H9 (cell line): ENCODE results near the gene RANBP3. TPM values are rescaled to one million over a fixed set of nuclear protein-coding genes. Genes with fewer than 3 reads are reported as not detected.

Source experiments
- DNase-seq: peaks from one replicate; pipeline ENCODE4 v3.0.0-alpha.2; 2017
- H2AFZ ChIP-seq: one replicate; pipeline ENCODE4 v1.6.1; 2013; ENCODE audit warnings: mild to moderate bottlenecking, low read length, control low read depth, moderate library complexity
- H2AK5ac ChIP-seq: 2 replicates; pipeline ENCODE4 v1.6.1; 2013; ENCODE audit warnings: low read length, control low read depth, mixed read lengths; ENCODE audit not compliant: insufficient read length
- H2BK120ac ChIP-seq: one replicate; pipeline ENCODE4 v1.6.1; 2013; ENCODE audit warnings: low read depth, mild to moderate bottlenecking, low read length, control low read depth, inconsistent platforms; ENCODE audit not compliant: poor library complexity, severe bottlenecking
- H2BK12ac ChIP-seq: 2 replicates; pipeline ENCODE4 v1.6.1; 2013; ENCODE audit warnings: low read length, control low read depth, mixed read lengths, low read depth; ENCODE audit not compliant: insufficient read length
- H2BK15ac ChIP-seq: 2 replicates; pipeline ENCODE4 v1.6.1; 2013; ENCODE audit warnings: low read depth, low read length, control low read depth
- H2BK20ac ChIP-seq: one replicate; pipeline ENCODE4 v1.6.1; 2013; ENCODE audit warnings: low read depth, mild to moderate bottlenecking, low read length, control low read depth, inconsistent platforms; ENCODE audit not compliant: poor library complexity, severe bottlenecking
- H2BK5ac ChIP-seq: 2 replicates; pipeline ENCODE4 v1.6.1; 2013; ENCODE audit warnings: low read length, control low read depth, mixed read lengths; ENCODE audit not compliant: insufficient read length
- H3K14ac ChIP-seq: 2 replicates; pipeline ENCODE4 v1.6.1; 2013; ENCODE audit warnings: low read length, control low read depth; ENCODE audit not compliant: insufficient read depth
- H3K18ac ChIP-seq: 2 replicates; pipeline ENCODE4 v1.6.1; 2013; ENCODE audit warnings: low read depth, mild to moderate bottlenecking, mixed read lengths, low read length, control low read depth; ENCODE audit not compliant: insufficient read length
- H3K23ac ChIP-seq: 2 replicates; pipeline ENCODE4 v1.6.1; 2013; ENCODE audit warnings: low read length, control low read depth, mixed read lengths, low read depth; ENCODE audit not compliant: insufficient read length
- H3K23me2 ChIP-seq: 2 replicates; pipeline ENCODE4 v1.6.1; 2013; ENCODE audit warnings: low read depth, mild to moderate bottlenecking, mixed read lengths, low read length, control low read depth; ENCODE audit not compliant: insufficient read length, poor library complexity, severe bottlenecking
- H3K27ac ChIP-seq: 2 replicates; pipeline ENCODE4 v1.5.1; 2013; ENCODE audit warnings: low read length, control low read depth, mixed read lengths, low read depth; ENCODE audit not compliant: insufficient read length
- H3K27me3 ChIP-seq: 2 replicates; pipeline ENCODE4 v1.6.1; 2013; ENCODE audit warnings: low read length, control low read depth, inconsistent platforms; ENCODE audit not compliant: insufficient read depth
- H3K4ac ChIP-seq: 2 replicates; pipeline ENCODE4 v1.6.1; 2013; ENCODE audit warnings: low read depth, mild to moderate bottlenecking, control low read depth, inconsistent platforms, low read length, moderate library complexity
- H3K4me1 ChIP-seq: 2 replicates; pipeline ENCODE4 v1.6.1; 2013; ENCODE audit warnings: low read length, control low read depth, inconsistent platforms; ENCODE audit not compliant: insufficient read depth
- H3K4me2 ChIP-seq: 2 replicates; pipeline ENCODE4 v1.6.1; 2013; ENCODE audit warnings: low read length, control low read depth, mixed read lengths; ENCODE audit not compliant: insufficient read length, insufficient read depth
- H3K56ac ChIP-seq: 2 replicates; pipeline ENCODE4 v1.6.1; 2013; ENCODE audit warnings: low read depth, mild to moderate bottlenecking, mixed read lengths, low read length, control low read depth; ENCODE audit not compliant: insufficient read length
- H3K79me1 ChIP-seq: 2 replicates; pipeline ENCODE4 v1.6.1; 2013; ENCODE audit warnings: low read depth, mild to moderate bottlenecking, moderate library complexity, low read length, control low read depth, inconsistent platforms; ENCODE audit not compliant: insufficient read depth, poor library complexity, severe bottlenecking
- H3K79me2 ChIP-seq: 2 replicates; pipeline ENCODE4 v1.6.1; 2013; ENCODE audit warnings: low read length, control low read depth, inconsistent platforms; ENCODE audit not compliant: insufficient read depth
- H3K9ac ChIP-seq: 2 replicates; pipeline ENCODE4 v1.6.1; 2013; ENCODE audit warnings: low read length, control low read depth, mixed read lengths; ENCODE audit not compliant: insufficient read length; ENCODE audit errors: extremely low read depth
- H3K9me3 ChIP-seq: one replicate; pipeline ENCODE4 v1.6.1; 2013; ENCODE audit warnings: low read depth, low read length, inconsistent platforms; ENCODE audit not compliant: control insufficient read depth
- H3T11ph ChIP-seq: one replicate; pipeline ENCODE4 v1.6.1; 2013; ENCODE audit warnings: mild to moderate bottlenecking, low read length, control low read depth, inconsistent platforms
- H4K20me1 ChIP-seq: one replicate; pipeline ENCODE4 v1.6.1; 2013; ENCODE audit not compliant: control insufficient read depth, insufficient read length, insufficient read depth
- H4K5ac ChIP-seq: 2 replicates; pipeline ENCODE4 v1.6.1; 2013; ENCODE audit warnings: low read depth, mild to moderate bottlenecking, mixed read lengths, low read length, control low read depth; ENCODE audit not compliant: insufficient read length
- H4K8ac ChIP-seq: replicated peaks from 2 replicates; pipeline ENCODE4 v1.6.1; 2013; ENCODE audit warnings: low read length, control low read depth, mixed read lengths, low read depth; ENCODE audit not compliant: insufficient read length
- H4K91ac ChIP-seq: 2 replicates; pipeline ENCODE4 v1.6.1; 2013; ENCODE audit warnings: low read depth, mild to moderate bottlenecking, moderate library complexity, mixed read lengths, low read length, control low read depth; ENCODE audit not compliant: insufficient read length
- H3K27ac Mint-ChIP-seq, 3 experiments: 2 replicates in 2 of 3; 3 replicates in 1 of 3; pipeline ENCODE4 v1.8.0; 2020 to 2021; ENCODE audit warnings: mixed read lengths in 3 of 3, mild to moderate bottlenecking in 1 of 3, moderate library complexity in 1 of 3
- H3K27me3 Mint-ChIP-seq: 2 replicates; pipeline ENCODE4 v1.8.0; 2021; ENCODE audit warnings: low read depth, mild to moderate bottlenecking, moderate library complexity, mixed read lengths
- H3K36me3 Mint-ChIP-seq, 3 experiments: 2 replicates in 2 of 3; 3 replicates in 1 of 3; pipeline ENCODE4 v1.8.0; 2020 to 2021; ENCODE audit warnings: low read depth in 3 of 3, mixed read lengths in 3 of 3; ENCODE audit not compliant: insufficient read depth in 1 of 3
- H3K4me1 Mint-ChIP-seq, 2 experiments: 2 replicates each; pipeline ENCODE4 v1.8.0; 2020; ENCODE audit warnings: mixed read lengths in 2 of 2
- H3K4me3 Mint-ChIP-seq, 2 experiments: 2 replicates in 1 of 2; 3 replicates in 1 of 2; pipeline ENCODE4 v1.8.0; 2020 to 2021; ENCODE audit warnings: mild to moderate bottlenecking in 2 of 2, mixed read lengths in 2 of 2, moderate library complexity in 1 of 2
- H3K9me3 Mint-ChIP-seq, 2 experiments: 2 replicates in 1 of 2; 3 replicates in 1 of 2; pipeline ENCODE4 v1.8.0; 2020; ENCODE audit warnings: mild to moderate bottlenecking in 2 of 2, mixed read lengths in 2 of 2, moderate library complexity in 1 of 2
- WGBS: extraction: QIAGEN DNeasy Blood & Tissue Kit; methylation state at CpG from one replicate; pipeline ENCODE4 v1.1.7; 2013; ENCODE audit warnings: missing lambda C conversion rate, low lambda C conversion rate, mixed read lengths; ENCODE audit not compliant: insufficient read length; ENCODE audit errors: extremely low coverage; 5-methylcytosine and 5-hydroxymethylcytosine counted together
- total RNA-seq: library from RNA; stranded (reverse); gene quantifications from 2 replicates; pipeline ENCODE4 v1.2.1, GENCODE V29; 2021
- TF ChIP-seq, protein P1 (sequence below): fragments of 200-600 bp; sonication (generic); conservative IDR thresholded peaks from 3 replicates; pipeline ENCODE4 v1.8.0; 2021; ENCODE audit warnings: antibody characterized with exemption, mild to moderate bottlenecking

RANBP3 gene
- total RNA-seq, 1 experiment from 2014 or later = 86.5 TPM

GRCh38 chr19:5917431-5918107 lies 60.4 kb downstream of the RANBP3 start:
- Histone ChIP-seq H4K8ac (no peak overlapping the region), H2AFZ (no peak overlapping the region), H3K79me1 (no peaks in the 10 kb centered on the region), H2BK20ac (no peak overlapping the region), H3K4me2 (no peak overlapping the region), H3K23me2 (no peaks in the 10 kb centered on the region), H3K9ac (no peak overlapping the region), H2BK15ac (no peak overlapping the region), H3K14ac (no peak overlapping the region), H2AK5ac (no peak overlapping the region), H3K18ac (no peak overlapping the region), H3K9me3 (no peaks in the 10 kb centered on the region), H3K4ac (no peak overlapping the region), H4K20me1 (peaks cover 3% of the 10 kb centered on the region), H3K27me3 (no peaks in the 10 kb centered on the region), H2BK5ac (no peak overlapping the region), H4K5ac (no peak overlapping the region), H2BK12ac (no peak overlapping the region), H3K23ac (no peak overlapping the region), H3K79me2 (no peaks in the 10 kb centered on the region), H3K27ac (no peak overlapping the region), H3T11ph (no peak overlapping the region), H2BK120ac (no peak overlapping the region), H3K56ac (no peak overlapping the region), H4K91ac (no peak overlapping the region), H3K4me1 (no peaks in the 10 kb centered on the region)
- Mint-ChIP-seq H3K4me3 (no peak overlapping the region), H3K9me3 (no peaks in the 10 kb centered on the region), H3K4me1 (no peaks in the 10 kb centered on the region), H3K27ac (no peak overlapping the region), H3K27me3 (no peaks in the 10 kb centered on the region; the same call in 1 of the 2 replicates), H3K36me3 (peaks cover 19 to 57% (median 45%) of the 10 kb centered on the region in 3 experiments)
- DNase-seq = no peak
- WGBS = no CpG with 5 or more reads among the region's 36 CpGs
- TF ChIP-seq, protein P1, sequence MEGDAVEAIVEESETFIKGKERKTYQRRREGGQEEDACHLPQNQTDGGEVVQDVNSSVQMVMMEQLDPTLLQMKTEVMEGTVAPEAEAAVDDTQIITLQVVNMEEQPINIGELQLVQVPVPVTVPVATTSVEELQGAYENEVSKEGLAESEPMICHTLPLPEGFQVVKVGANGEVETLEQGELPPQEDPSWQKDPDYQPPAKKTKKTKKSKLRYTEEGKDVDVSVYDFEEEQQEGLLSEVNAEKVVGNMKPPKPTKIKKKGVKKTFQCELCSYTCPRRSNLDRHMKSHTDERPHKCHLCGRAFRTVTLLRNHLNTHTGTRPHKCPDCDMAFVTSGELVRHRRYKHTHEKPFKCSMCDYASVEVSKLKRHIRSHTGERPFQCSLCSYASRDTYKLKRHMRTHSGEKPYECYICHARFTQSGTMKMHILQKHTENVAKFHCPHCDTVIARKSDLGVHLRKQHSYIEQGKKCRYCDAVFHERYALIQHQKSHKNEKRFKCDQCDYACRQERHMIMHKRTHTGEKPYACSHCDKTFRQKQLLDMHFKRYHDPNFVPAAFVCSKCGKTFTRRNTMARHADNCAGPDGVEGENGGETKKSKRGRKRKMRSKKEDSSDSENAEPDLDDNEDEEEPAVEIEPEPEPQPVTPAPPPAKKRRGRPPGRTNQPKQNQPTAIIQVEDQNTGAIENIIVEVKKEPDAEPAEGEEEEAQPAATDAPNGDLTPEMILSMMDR = no peak
